C4-2B (cell line): ENCODE results near the gene SDR39U1.

Experiments
- ZFX ChIP-seq: fragments of 450-650 bp; IDR thresholded peaks from 2 replicates; pipeline ENCODE4 v1.6.1; 2017
- TF ChIP-seq, protein P1 (sequence below): fragments of 450-650 bp; conservative IDR thresholded peaks from 2 replicates; pipeline ENCODE4 v1.5.1; 2017; ENCODE audit warnings: mild to moderate bottlenecking

- TF ChIP-seq, protein P1, sequence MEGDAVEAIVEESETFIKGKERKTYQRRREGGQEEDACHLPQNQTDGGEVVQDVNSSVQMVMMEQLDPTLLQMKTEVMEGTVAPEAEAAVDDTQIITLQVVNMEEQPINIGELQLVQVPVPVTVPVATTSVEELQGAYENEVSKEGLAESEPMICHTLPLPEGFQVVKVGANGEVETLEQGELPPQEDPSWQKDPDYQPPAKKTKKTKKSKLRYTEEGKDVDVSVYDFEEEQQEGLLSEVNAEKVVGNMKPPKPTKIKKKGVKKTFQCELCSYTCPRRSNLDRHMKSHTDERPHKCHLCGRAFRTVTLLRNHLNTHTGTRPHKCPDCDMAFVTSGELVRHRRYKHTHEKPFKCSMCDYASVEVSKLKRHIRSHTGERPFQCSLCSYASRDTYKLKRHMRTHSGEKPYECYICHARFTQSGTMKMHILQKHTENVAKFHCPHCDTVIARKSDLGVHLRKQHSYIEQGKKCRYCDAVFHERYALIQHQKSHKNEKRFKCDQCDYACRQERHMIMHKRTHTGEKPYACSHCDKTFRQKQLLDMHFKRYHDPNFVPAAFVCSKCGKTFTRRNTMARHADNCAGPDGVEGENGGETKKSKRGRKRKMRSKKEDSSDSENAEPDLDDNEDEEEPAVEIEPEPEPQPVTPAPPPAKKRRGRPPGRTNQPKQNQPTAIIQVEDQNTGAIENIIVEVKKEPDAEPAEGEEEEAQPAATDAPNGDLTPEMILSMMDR, result no peak
- TF ChIP-seq ZFX, result no peak
Measured at GRCh38 chr14:24435998-24436354, 6.6 kb downstream of the SDR39U1 start.
